Measurements from ENCODE around the gene CRNKL1.

The CRNKL1 gene

DNA sequence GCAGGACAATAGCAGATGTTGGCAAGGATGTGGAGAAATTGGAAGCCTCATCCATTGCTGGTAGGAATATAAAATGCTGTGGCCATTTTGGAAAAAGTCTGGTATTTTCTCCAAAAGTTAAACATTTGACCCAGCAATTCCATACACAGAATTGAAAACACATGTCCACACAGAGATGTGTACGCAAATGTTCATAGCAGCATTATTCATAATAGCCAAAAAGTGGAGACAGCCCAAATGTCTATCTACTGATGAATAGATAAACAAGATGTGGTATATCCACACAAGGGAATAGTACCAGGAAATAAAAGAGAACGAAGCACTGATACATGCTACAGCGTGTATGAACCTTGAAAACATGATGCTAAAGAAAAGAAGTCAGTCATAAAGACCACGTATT is 40.6 kb upstream of the CRNKL1 start:
- DNase-seq: no peak
- Histone ChIP-seq H3K27me3 (ENCODE audit: insufficient read depth, low read depth, severe bottlenecking) (no peaks in the 10 kb centered on the region), H3K4me3 (ENCODE audit: low read depth, low read length) (no peak overlapping the region), H3K36me3 (no peaks in the 10 kb centered on the region), H3K27ac (no peak overlapping the region), H3K9me3 (ENCODE audit: severe bottlenecking) (no peaks in the 10 kb centered on the region)
- TF ChIP-seq, protein P1, sequence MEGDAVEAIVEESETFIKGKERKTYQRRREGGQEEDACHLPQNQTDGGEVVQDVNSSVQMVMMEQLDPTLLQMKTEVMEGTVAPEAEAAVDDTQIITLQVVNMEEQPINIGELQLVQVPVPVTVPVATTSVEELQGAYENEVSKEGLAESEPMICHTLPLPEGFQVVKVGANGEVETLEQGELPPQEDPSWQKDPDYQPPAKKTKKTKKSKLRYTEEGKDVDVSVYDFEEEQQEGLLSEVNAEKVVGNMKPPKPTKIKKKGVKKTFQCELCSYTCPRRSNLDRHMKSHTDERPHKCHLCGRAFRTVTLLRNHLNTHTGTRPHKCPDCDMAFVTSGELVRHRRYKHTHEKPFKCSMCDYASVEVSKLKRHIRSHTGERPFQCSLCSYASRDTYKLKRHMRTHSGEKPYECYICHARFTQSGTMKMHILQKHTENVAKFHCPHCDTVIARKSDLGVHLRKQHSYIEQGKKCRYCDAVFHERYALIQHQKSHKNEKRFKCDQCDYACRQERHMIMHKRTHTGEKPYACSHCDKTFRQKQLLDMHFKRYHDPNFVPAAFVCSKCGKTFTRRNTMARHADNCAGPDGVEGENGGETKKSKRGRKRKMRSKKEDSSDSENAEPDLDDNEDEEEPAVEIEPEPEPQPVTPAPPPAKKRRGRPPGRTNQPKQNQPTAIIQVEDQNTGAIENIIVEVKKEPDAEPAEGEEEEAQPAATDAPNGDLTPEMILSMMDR (IDR thresholded peaks at IDR 0.05; ENCODE audit: low read depth, low read length): no peak

- Histone ChIP-seq H3K27ac (no peak overlapping the region), H3K36me3 (no peaks in the 10 kb centered on the region), H3K27me3 (ENCODE audit: insufficient read depth, low read depth, severe bottlenecking) (no peaks in the 10 kb centered on the region), H3K9me3 (ENCODE audit: severe bottlenecking) (no peaks in the 10 kb centered on the region), H3K4me3 (ENCODE audit: low read depth, low read length) (no peak overlapping the region)
- DNase-seq: no peak
- TF ChIP-seq, protein P1 (IDR thresholded peaks at IDR 0.05; ENCODE audit: low read depth, low read length): no peak
Measured at GRCh38 chr20:20089939-20090338, 37.7 kb upstream of the CRNKL1 start.

GRCh38 chr20:20089018-20089417 is 36.8 kb upstream of the CRNKL1 start:
- DNase-seq: no peak
- Histone ChIP-seq H3K27me3 (ENCODE audit: insufficient read depth, low read depth, severe bottlenecking) (no peaks in the 10 kb centered on the region), H3K4me3 (ENCODE audit: low read depth, low read length) (no peak overlapping the region), H3K9me3 (ENCODE audit: severe bottlenecking) (no peaks in the 10 kb centered on the region), H3K27ac (no peak overlapping the region), H3K36me3 (no peaks in the 10 kb centered on the region)
- TF ChIP-seq, protein P1 (IDR thresholded peaks at IDR 0.05; ENCODE audit: low read depth, low read length): no peak

DNA sequence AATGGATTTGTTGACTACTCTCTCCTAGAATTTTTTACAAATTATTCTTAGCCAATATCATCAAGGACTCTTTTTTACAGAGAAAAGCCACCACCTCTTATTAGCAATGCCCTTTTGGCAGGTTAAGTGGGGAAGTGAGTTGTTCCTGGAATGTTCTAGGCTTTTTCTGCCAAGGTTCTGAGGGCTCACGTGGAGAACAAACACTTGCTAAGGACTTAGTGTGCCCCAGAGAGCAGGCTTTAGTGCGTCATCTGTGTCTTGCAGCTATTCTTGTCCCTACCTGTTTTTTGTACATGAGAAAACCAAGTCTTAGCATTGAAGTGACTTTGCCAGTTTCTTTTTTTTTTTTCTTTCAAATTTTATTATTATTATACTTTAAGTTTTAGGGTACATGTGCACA is 33.5 kb upstream of the CRNKL1 start:
- DNase-seq: no peak
- no peak overlapping the region for H3K27ac ChIP-seq
- H3K36me3 ChIP-seq: no peaks in the 10 kb centered on the region
- no peak overlapping the region for H3K4me3 ChIP-seq (ENCODE audit: low read depth, low read length)
- TF ChIP-seq, protein P1 (IDR thresholded peaks at IDR 0.05; ENCODE audit: low read depth, low read length): no peak
- H3K9me3 ChIP-seq (ENCODE audit: severe bottlenecking): no peaks in the 10 kb centered on the region
- no peaks in the 10 kb centered on the region for H3K27me3 ChIP-seq (ENCODE audit: insufficient read depth, low read depth, severe bottlenecking)

DNA sequence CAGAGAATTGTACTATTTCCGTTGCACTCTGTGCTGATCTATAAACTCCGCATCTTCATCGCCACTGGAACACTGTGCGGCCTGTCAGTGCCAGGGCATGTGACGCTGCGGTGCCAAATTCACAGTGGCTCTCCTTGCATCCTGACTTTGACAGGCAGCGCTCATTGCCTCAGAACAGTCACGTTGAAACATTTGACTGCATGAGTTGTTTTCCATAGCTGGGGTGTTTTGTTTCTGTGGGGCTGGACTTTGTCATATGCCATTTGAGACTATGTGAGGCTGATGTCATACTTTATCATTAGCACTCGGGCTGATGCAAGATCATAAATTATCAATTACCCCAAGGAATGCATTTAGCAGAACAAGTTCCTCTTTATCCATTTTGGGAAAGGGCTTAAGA is 32.8 kb upstream of the CRNKL1 start:
- Histone ChIP-seq H3K36me3 (no peaks in the 10 kb centered on the region), H3K27ac (no peak overlapping the region), H3K27me3 (ENCODE audit: insufficient read depth, low read depth, severe bottlenecking) (no peaks in the 10 kb centered on the region), H3K9me3 (ENCODE audit: severe bottlenecking) (no peaks in the 10 kb centered on the region), H3K4me3 (ENCODE audit: low read depth, low read length) (no peak overlapping the region)
- DNase-seq: no peak
- TF ChIP-seq, protein P1 (IDR thresholded peaks at IDR 0.05; ENCODE audit: low read depth, low read length): no peak

DNA sequence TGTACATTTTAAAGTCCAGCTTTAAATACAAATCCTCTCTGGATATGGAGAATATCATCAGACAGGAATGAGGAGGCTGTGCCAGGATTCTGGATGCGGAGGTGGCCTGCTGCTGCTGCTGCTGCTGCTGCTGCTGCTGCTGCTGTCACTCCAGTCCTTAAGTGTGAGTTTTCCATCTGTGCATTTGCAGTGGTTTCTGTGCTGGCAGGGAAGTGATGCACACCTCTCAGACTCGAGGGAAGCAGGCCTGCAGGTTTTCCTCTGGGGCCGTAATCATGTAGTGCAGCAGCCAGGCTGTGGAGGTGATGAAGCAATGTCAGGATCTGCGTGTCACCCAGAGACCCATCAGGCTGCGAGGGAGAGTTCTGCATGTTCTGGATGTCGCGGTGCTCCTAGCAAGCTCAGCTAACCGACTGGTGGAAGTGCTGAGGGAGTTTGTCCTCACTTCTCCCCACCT is 32.1 kb upstream of the CRNKL1 start:
- DNase-seq: no peak
- H3K4me3 ChIP-seq (ENCODE audit: low read depth, low read length): no peak overlapping the region
- no peaks in the 10 kb centered on the region for H3K27me3 ChIP-seq (ENCODE audit: insufficient read depth, low read depth, severe bottlenecking)
- no peak overlapping the region for H3K27ac ChIP-seq
- no peaks in the 10 kb centered on the region for H3K9me3 ChIP-seq (ENCODE audit: severe bottlenecking)
- no peaks in the 10 kb centered on the region for H3K36me3 ChIP-seq
- TF ChIP-seq, protein P1 (IDR thresholded peaks at IDR 0.05; ENCODE audit: low read depth, low read length): no peak
